Fibroblast of lung (primary cell): ENCODE data around the gene DMBT1. TPM values are rescaled to one million over a fixed set of nuclear protein-coding genes. Genes with fewer than 3 reads are reported as not detected.

Experiments
- DNase-seq, 2 donors: peaks; one replicate each; pipeline versions ENCODE4 v3.0.0 to v3.0.0-alpha.2; 2010; ENCODE audit warnings: low read depth in 2 of 2
- H2AFZ ChIP-seq: 2 replicates; pipeline ENCODE4 v1.5.1; 2012; ENCODE audit warnings: low read length, control low read depth, inconsistent platforms
- H3K27ac ChIP-seq: 2 replicates; pipeline ENCODE4 v1.5.1; 2011; ENCODE audit warnings: low read length, control low read depth; ENCODE audit not compliant: insufficient read depth
- H3K27me3 ChIP-seq: 2 replicates; pipeline ENCODE4 v1.5.1; 2011; ENCODE audit warnings: mild to moderate bottlenecking, low read length; ENCODE audit not compliant: control insufficient read depth, insufficient read depth
- H3K36me3 ChIP-seq: 2 replicates; pipeline ENCODE4 v1.5.1; 2011; ENCODE audit warnings: low read length; ENCODE audit not compliant: control insufficient read depth, insufficient read depth
- H3K4me1 ChIP-seq: 2 replicates; pipeline ENCODE4 v1.5.1; 2011; ENCODE audit warnings: low read length; ENCODE audit not compliant: control insufficient read depth, insufficient read depth; ENCODE audit errors: extremely low read depth
- H3K4me2 ChIP-seq: 2 replicates; pipeline ENCODE4 v1.5.1; 2011; ENCODE audit warnings: low read length, control low read depth; ENCODE audit not compliant: insufficient read depth; ENCODE audit errors: extremely low read depth
- H3K4me3 ChIP-seq, 4 experiments: fragments of 200-600 bp in 1 of 4; sonication (generic) in 1 of 4; replicated peaks in 1 of 4; 2 replicates each; pipeline ENCODE4 v1.5.1; 2011 to 2016; ENCODE audit warnings: low read length in 4 of 4, low read depth in 3 of 4, mild to moderate bottlenecking in 3 of 4, control low read depth in 2 of 4, inconsistent platforms in 1 of 4, mixed read lengths in 1 of 4; ENCODE audit not compliant: insufficient read depth in 1 of 4; ENCODE audit errors: control extremely low read depth in 1 of 4
- H3K79me2 ChIP-seq: 2 replicates; pipeline ENCODE4 v1.5.1; 2012; ENCODE audit warnings: mild to moderate bottlenecking, low read length, inconsistent platforms; ENCODE audit not compliant: control insufficient read depth, insufficient read depth
- H3K9ac ChIP-seq: 2 replicates; pipeline ENCODE4 v1.5.1; 2011; ENCODE audit warnings: mild to moderate bottlenecking, low read length, control low read depth; ENCODE audit not compliant: insufficient read depth
- H3K9me3 ChIP-seq: 2 replicates; pipeline ENCODE4 v1.5.1; 2012; ENCODE audit warnings: low read depth, low read length; ENCODE audit not compliant: control insufficient read depth, insufficient read depth
- H4K20me1 ChIP-seq: 2 replicates; pipeline ENCODE4 v1.5.1; 2011; ENCODE audit warnings: low read length; ENCODE audit not compliant: control insufficient read depth, insufficient read depth; ENCODE audit errors: extremely low read depth
- EZH2 ChIP-seq: IDR thresholded peaks from 2 replicates; pipeline ENCODE4 v1.5.1; 2012; ENCODE audit warnings: low read length, control low read depth, mild to moderate bottlenecking; ENCODE audit errors: missing control alignments
- polyA plus RNA-seq, 2 donors: library from polyadenylated mRNA; depleted of rRNA in 1 of 2; stranded (reverse) in 1 of 2; unstranded in 1 of 2; fragments of >200 nt; gene quantifications; 2 replicates each; pipeline ENCODE4 v1.2.1, GENCODE V29; 2011 to 2012; ENCODE audit warnings: missing spikeins in 1 of 2
- total RNA-seq: library from RNA; depleted of rRNA; stranded (reverse); fragments of >200 nt; gene quantifications from 2 replicates; pipeline ENCODE4 v1.2.1, GENCODE V29; 2014
- TF ChIP-seq, protein P1 (sequence below), 2 donors: IDR thresholded peaks in 1 of 2; conservative IDR thresholded peaks in 1 of 2; 1 replicate in 1 of 2; 2 replicates in 1 of 2; pipeline ENCODE4 v1.5.1; 2011 to 2012; ENCODE audit warnings: low read length in 2 of 2, control low read depth in 1 of 2, inconsistent platforms in 1 of 2, low read depth in 1 of 2, mild to moderate bottlenecking in 1 of 2

DMBT1 gene
- total and polyA plus RNA-seq, 2 donors (not counting 1 experiment from before 2014, with no cell fraction given): under 0.01 TPM; not detected in 1

DNA sequence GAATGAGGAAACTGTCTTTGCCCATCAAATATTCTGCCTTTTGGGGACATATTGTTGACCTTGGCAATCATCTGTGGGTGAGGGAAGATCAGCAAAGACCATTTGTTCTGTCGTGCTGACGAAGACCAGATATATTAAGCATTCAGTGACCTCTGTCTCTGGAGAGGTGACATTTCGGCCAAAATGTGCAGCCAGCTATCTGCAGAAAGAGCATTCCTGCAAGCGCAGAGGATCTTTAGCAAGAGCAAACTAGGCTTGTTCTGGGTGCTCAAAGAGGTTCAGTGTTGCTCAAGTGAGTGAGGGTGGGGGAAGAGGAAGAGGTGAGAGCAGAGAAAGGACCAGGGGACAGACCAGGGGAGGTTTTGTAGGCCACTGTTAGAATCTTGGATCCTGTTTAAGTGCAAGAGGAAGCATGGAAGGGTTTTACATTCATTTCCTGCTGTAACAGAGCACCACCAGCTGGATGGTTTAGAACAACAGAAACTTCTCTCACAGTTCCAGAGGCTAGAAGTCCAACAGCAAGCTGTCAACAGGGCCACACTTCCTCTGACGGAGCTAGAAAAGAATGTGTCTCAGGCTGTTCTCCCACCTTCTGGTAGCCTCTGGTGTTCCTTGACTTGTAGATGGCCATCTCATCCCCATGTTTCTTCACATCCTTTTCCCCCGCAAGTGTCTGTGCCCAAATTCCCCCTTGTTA, 127.9 kb downstream of the DMBT1 start:
- H3K4me3 ChIP-seq: no peak overlapping the region
- H3K4me2 ChIP-seq: no peak overlapping the region
- no peaks in the 10 kb centered on the region for H3K27me3 ChIP-seq
- H3K36me3 ChIP-seq: no peaks in the 10 kb centered on the region
- H3K27ac ChIP-seq: no peak overlapping the region
- no peak overlapping the region for H2AFZ ChIP-seq
- no peaks in the 10 kb centered on the region for H3K4me1 ChIP-seq
- no peaks in the 10 kb centered on the region for H3K79me2 ChIP-seq
- H3K9me3 ChIP-seq: no peaks in the 10 kb centered on the region
- H4K20me1 ChIP-seq: no peaks in the 10 kb centered on the region
- no peak overlapping the region for H3K9ac ChIP-seq
- DNase-seq: no peak
- TF ChIP-seq, protein P1, sequence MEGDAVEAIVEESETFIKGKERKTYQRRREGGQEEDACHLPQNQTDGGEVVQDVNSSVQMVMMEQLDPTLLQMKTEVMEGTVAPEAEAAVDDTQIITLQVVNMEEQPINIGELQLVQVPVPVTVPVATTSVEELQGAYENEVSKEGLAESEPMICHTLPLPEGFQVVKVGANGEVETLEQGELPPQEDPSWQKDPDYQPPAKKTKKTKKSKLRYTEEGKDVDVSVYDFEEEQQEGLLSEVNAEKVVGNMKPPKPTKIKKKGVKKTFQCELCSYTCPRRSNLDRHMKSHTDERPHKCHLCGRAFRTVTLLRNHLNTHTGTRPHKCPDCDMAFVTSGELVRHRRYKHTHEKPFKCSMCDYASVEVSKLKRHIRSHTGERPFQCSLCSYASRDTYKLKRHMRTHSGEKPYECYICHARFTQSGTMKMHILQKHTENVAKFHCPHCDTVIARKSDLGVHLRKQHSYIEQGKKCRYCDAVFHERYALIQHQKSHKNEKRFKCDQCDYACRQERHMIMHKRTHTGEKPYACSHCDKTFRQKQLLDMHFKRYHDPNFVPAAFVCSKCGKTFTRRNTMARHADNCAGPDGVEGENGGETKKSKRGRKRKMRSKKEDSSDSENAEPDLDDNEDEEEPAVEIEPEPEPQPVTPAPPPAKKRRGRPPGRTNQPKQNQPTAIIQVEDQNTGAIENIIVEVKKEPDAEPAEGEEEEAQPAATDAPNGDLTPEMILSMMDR (conservative IDR thresholded peaks at IDR 0.05 in 1 of 2, IDR thresholded peaks at IDR 0.05 in 1 of 2; ENCODE audit: low read depth in 1 of 2, low read length in 2 of 2): no peak
- TF ChIP-seq EZH2: no peak

DNA sequence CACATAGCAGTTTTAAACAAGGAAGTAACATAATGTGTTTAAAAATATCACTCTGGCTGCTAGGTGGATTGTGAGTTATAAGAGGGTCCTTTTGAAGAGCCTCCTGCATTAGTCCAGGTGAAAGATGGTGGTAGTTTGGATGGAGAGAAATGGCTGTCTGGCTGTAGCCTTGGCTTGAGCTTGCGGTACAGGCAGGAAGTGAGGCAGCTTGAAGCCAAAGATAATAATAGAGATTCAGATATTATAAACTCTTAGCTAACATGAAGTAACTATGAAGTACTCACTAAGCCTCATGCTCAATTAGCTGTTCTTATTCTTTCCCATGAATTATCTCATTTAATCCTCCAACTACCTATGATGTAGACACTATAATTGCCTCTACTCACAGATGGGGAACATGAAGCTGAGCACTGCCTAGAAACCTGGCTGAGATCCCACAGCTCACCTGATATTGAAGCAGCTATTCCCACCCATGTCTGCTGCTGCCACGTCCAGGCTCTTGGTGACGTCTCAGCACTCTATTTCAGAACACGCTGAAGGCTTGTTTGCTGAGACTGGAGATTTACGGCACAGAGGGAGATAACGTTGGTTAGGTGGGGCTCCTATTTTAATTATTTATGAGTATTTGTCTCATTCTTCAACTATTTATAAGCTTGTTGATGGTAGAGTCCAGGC, 128.7 kb downstream of the DMBT1 start:
- Histone ChIP-seq H3K4me2 (no peak overlapping the region), H3K36me3 (no peaks in the 10 kb centered on the region), H3K4me1 (no peaks in the 10 kb centered on the region), H3K4me3 (no peak overlapping the region), H3K79me2 (no peaks in the 10 kb centered on the region), H4K20me1 (no peaks in the 10 kb centered on the region), H3K27ac (no peak overlapping the region), H3K9me3 (no peaks in the 10 kb centered on the region), H2AFZ (no peak overlapping the region), H3K9ac (no peak overlapping the region), H3K27me3 (no peaks in the 10 kb centered on the region)
- no peak for DNase-seq
- TF ChIP-seq, protein P1 (conservative IDR thresholded peaks at IDR 0.05 in 1 of 2, IDR thresholded peaks at IDR 0.05 in 1 of 2; ENCODE audit: low read depth in 1 of 2, low read length in 2 of 2): no peak

DNA sequence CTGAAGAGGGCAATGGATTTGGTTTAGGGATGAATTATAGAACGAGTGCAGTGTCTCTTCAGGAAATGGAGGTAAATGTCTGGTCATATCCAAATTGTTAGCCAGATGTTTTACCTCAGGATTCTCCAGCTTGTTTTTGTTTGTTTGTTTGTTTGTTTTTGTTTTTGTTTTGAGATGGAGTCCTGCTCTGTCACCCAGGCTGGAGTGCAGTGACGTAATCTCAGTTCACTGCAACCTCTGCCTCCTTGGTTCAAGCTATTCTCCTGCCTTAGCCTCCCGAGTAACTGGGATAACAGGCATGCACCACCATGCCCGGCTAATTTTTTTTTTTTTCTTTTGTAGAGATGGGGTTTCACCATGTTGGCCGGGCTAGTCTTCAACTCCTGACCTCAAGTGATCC, 132.2 kb downstream of the DMBT1 start:
- Histone ChIP-seq H3K27me3 (no peaks in the 10 kb centered on the region), H2AFZ (no peak overlapping the region), H3K4me3 (no peak overlapping the region), H4K20me1 (no peaks in the 10 kb centered on the region), H3K79me2 (no peaks in the 10 kb centered on the region), H3K9me3 (no peaks in the 10 kb centered on the region), H3K9ac (no peak overlapping the region), H3K36me3 (no peaks in the 10 kb centered on the region), H3K27ac (no peak overlapping the region), H3K4me2 (no peak overlapping the region), H3K4me1 (no peaks in the 10 kb centered on the region)
- DNase-seq: no peak
- TF ChIP-seq, protein P1 (conservative IDR thresholded peaks at IDR 0.05 in 1 of 2, IDR thresholded peaks at IDR 0.05 in 1 of 2; ENCODE audit: low read depth in 1 of 2, low read length in 2 of 2): no peak
- TF ChIP-seq EZH2: no peak

Other genes with a start within 250 kb of the DMBT1 start
- 9.5 and 14.4 TPM in 2 replicates for gene PLEKHA1, start 186.0 kb upstream of the DMBT1 start, total RNA-seq
- gene PLEKHA1, start 186.0 kb upstream of the DMBT1 start, polyA plus RNA-seq: 19.6 and 37.9 TPM in 2 replicates
- not detected in 2 replicates for gene ARMS2, start 106.1 kb upstream of the DMBT1 start, total RNA-seq
- gene ARMS2, start 106.1 kb upstream of the DMBT1 start, polyA plus RNA-seq: not detected in 2 replicates
- 109 and 198 TPM in 2 replicates for gene HTRA1, start 99.2 kb upstream of the DMBT1 start, total RNA-seq
- gene HTRA1, start 99.2 kb upstream of the DMBT1 start, polyA plus RNA-seq: 178 and 216 TPM in 2 replicates
- gene C10orf120, start 139.1 kb downstream of the DMBT1 start, total RNA-seq: not detected in 2 replicates
- not detected in 2 replicates for gene C10orf120, start 139.1 kb downstream of the DMBT1 start, polyA plus RNA-seq